ENCODE measurements around the gene MRC1.

- TF ChIP-seq CTCF (IDR thresholded peaks at IDR 0.05; ENCODE audit: extremely low read depth in 1 of 2, insufficient read depth in 1 of 2, low read depth in 1 of 2, low read length in 2 of 2) (no peak), POLR2A (IDR thresholded peaks at IDR 0.05; ENCODE audit: low read depth, low read length) (no peak), MAX (IDR thresholded peaks at IDR 0.05; ENCODE audit: insufficient read depth, insufficient read length) (no peak), EZH2 (IDR thresholded peaks at IDR 0.05; ENCODE audit: borderline replicate concordance, low read depth, low read length, severe bottlenecking) (no peak), POLR2AphosphoS5 (IDR thresholded peaks at IDR 0.05; ENCODE audit: insufficient read depth, low read depth, low read length) (no peak), GATA2 (IDR thresholded peaks at IDR 0.05; ENCODE audit: insufficient read depth, insufficient read length, low read depth, low read length) (no peak), FOS (IDR thresholded peaks at IDR 0.05; ENCODE audit: borderline replicate concordance, insufficient read depth, low read length) (no peak)
Observed at GRCh38 chr10:17814973-17815372, 5.8 kb downstream of the MRC1 start.
